ENCODE data around the gene CYSRT1.
A peak's percentile ranks its signal among the peaks of the same experiment; 100 is the strongest.

The CYSRT1 gene

DNA sequence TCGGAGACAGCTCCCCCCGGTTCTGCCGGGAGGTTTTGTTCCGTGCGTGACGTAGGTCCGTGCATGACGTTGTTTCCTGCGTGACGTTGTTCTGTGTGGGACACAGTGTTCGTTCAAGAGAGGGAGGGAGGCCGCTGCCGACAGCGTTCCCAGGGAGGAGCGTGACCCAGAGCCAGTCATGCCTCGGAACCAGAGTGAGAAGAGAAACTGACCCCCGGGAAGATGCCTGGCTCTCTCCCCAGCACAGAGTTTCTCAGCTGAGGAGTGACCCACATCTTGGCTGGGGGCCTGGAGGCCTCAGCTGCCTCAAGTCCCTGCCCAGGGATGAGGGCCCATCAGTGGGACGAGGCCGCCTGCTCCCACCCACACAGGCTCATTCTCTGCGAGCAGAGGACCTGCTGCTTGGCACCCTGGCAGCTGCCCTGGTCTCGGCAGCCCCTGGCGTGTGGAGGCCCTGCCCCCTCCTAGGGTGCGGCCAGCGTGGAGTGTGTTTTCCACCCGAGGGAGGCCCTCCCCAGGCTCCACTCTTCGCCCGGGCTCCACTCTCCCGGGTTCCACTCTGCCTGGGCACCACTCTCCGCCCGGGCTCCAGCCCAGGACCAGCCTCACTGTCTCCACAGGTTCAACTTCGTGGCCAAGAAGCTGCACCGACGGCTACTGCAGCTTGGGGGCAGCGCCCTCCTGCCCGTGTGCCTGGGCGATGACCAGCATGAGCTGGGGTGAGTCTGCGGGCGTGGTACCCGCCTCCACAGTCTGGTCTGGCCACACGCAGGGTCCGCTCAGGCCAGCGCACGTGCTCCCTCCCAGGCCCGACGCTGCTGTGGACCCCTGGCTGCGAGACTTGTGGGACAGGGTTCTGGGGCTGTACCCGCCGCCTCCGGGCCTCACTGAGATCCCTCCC lies 11.6 kb upstream of the CYSRT1 start:
- DNase-seq = no peak

DNA sequence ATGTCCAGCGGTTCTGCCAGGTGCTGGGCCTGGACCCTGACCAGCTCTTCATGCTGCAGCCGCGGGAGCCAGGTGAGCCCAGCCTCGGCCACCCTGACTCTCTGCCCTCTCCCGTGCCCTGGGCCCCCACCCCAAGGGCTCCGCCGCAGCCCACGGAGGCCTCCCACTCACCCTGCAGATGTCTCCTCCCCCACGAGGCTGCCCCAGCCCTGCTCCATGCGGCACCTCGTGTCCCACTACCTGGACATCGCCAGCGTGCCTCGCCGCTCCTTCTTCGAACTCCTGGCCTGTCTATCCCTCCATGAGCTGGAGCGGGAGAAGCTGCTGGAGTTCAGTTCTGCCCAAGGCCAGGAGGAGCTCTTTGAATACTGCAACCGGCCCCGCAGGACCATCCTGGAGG lies 10.4 kb upstream of the CYSRT1 start:
- DNase-seq = no peak

DNA sequence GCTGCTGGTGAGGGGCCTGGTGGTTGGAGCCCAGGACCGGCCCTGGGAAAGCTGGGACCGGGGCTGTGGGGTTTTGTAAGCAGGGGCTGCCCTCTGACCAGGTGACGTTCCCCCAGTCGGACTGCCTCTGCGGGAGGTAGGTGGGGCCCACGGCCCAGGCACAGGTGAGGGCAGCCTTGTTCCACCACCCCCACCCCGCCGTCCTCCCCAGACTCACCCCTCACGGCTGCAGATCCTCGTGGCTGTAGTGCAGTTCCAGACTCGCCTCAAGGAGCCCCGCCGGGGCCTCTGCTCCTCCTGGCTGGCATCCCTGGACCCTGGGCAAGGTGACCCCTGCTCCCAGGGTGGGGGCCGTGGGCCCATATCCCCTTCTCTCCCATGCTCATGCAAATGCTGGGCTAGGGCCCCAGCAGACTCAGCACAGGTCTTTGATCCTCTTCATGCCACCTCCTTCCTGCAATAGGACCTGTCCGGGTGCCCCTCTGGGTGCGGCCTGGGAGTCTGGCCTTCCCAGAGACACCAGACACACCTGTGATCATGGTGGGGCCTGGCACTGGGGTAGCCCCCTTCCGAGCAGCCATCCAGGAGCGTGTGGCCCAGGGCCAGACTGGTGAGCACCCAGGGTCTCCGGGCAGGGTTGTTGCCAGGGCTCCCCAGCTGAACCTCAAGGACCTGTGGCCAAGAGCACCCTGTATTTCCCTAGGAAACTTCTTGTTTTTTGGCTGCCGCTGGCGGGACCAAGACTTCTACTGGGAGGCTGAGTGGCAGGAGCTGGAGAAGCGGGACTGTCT lies 9.6 kb upstream of the CYSRT1 start:
- no peak for DNase-seq

DNA sequence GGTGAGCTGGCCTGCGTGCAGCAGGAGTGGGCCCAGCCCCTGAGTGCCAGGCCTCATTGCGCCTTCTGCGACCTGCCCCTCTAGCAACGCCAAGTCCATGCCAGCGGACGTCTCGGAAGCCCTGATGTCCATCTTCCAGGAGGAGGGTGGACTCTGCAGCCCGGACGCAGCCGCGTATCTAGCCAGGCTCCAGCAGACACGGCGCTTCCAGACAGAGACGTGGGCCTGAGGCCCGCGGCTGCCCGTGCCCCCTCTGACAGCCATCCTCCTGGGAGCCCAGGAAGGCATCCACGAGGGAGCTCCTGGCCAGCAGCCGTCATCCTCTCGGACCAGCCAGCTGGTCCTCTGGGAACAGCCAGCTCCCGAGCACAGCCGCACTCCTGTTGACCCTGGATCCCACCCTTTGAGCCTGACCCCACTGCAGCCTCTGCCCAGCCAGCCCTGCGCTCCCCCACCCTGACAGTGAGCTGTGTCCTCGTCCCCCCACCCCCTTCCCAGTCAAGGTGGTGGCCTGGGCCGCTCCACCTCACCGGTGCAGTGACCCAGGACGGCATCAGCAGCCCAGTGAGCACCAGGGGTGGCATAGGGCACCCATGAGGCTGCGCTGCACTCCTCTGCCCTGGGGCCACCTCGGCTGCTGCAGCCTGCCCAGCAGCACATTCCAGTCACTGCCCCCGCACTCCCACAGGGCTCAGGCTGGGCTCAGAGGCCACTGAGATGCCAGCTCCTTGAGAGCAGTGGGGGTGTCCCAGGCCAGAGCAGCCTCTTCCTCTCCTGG lies 8.6 kb upstream of the CYSRT1 start:
- no peak for DNase-seq

DNA sequence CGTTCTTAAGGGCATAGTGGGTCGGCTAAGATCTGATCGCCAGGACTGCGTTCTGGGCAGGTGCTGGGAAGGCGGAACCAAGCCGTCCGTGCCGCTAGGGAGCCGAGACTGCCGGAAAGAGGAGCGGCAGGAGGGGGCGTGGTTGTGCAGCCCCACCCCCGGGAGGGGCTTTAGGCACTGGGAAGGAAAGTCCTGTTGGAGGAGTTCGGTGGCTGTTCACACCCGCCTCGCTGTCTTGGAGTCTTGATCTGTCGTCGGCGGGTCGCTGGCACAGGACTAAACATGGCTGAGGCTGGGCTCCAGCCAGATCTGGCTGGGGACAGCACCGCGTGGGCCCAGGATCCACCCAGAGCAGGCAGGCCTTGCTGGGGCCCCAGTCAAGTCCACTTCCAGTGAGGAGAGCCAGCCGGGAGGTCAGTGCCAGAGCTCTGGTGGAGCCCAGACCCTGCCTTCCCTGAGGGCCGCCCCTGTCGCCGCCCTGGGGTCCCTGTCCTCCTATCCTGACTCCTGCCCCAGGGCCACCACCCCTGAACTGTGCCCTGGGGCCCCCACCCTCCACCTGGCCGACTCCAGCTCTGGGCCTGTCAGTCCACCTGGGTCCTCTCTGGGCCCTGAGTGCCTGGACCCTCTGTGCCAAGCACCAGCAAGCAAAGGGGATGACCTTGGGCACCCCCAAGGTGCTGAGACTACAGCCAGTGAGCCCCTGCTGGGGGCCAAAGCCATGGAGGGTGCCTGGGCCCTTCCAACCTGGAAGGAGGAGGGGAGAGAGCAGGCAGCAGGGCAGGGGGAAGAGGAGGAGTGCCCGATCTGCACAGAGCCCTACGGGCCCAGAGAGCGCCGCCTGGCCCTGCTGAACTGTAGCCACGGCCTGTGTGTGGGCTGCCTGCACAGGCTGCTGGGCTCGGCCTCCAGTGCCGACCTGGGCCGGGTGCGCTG lies 7.4 kb upstream of the CYSRT1 start:
- no peak for DNase-seq

DNA sequence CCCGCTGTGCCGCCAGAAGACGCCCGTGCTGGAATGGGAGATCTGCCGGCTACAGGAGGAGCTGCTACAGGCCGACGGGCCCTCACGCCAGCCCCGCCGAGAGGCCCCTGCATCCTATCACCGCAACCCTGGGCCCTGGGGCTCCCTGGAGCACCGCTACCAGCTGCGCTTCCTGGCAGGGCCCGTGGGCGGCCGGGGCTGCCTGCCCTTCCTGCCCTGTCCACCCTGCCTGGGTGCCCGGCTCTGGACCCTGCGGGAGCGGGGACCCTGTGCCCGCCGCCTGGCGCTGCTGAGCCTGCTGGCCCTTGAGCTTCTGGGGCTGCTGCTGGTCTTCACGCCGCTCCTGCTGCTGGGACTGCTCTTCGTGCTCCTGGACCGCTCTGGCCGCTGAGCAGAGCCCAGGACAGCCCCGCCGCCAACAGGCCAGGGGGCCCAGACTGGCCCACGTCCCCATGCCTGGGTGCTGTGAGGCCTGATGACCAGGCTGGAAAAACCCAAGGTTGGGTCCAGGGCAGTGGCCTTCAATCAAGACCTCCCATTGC lies 6.7 kb upstream of the CYSRT1 start:
- no peak for DNase-seq

DNA sequence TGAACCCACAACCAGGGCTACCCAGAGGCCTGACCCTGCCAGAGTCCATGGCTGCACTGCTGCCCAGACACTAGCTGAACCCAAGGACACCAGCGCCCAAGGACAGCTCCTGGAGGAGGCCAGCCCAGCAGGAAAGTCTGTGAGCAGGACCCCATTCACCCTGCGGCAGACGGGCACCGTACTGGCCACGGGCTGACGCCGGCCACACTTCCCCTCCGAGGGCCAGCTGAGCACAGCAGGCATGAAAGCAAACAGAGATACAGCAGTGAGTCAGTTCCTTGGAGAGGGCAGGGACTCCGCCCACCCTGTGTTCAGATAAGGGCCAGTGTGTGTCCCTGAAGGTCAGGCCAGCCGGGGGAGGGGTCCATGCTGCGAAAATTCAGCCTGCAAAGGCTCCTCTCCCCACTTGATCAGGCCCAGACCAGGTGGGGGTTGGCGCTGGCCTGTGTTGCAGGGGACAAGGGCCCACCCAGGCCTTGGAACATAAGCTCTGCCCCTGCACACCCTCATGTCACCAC lies 6.2 kb upstream of the CYSRT1 start:
- DNase-seq = no peak

DNA sequence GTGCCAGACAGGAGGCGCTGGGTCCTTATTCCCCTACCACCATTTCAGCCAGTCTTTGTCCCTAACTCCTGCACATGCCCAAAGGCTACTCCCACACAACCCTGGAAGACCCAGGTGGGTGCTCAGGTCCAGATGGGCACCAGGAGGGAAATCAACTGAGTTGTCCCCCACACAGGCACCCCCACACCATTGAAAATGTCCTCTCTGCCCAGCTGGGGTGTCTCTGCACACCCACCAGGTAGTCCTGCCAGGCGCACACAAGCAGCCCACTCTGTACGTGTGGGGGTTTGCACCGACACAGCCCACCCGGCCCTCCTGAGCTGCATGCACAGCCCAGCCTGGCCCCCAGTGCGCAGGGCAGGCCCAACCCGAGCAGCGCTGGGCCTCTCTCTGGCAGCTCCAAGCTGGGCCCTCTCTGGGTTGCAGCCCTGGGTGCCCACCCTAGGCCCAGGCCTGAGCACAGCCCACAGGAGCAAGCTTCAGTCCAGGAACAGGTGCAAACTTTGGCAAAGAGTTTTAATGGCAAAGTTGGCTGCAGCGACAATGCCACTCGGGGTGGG lies 5.1 kb upstream of the CYSRT1 start:
- DNase-seq = no peak

DNA sequence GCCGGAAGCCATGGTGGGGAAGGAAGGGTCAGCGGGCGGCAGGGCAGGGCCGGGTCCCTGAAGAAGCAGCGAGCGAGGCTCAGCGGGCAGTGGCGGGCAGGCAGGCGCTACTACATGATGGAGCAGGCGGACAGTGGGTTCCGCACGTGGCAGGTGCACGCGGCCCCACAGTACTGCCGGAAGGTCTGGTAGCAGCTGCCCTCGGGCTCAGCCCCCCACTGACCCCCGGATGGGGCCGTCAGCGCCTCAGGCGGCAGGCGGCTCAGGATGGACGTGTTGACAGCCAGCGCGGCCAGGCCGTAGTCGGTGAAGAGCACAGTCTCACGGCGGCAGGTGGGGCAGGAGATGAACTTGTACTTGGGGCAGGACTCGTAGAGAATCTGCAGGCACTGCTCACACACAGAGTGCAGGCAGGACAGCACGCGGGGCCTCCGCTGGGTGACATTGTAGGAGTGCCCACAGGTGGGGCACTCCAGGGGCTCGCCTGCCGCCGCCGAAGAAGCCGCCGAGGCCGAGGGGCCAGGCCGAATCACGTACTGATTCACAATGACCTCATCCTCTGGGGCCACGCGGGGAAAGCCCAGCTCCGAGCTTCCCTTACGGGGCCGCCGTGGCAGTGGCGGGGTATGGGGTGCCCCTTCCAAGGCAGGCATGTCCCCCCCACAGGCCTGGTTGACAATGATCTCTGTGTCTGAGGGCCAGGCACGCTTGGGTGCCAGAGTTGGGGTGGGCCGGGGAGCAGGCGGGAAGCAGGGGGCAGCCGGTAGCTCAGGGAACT lies 4.5 kb upstream of the CYSRT1 start:
- DNase-seq = no peak

DNA sequence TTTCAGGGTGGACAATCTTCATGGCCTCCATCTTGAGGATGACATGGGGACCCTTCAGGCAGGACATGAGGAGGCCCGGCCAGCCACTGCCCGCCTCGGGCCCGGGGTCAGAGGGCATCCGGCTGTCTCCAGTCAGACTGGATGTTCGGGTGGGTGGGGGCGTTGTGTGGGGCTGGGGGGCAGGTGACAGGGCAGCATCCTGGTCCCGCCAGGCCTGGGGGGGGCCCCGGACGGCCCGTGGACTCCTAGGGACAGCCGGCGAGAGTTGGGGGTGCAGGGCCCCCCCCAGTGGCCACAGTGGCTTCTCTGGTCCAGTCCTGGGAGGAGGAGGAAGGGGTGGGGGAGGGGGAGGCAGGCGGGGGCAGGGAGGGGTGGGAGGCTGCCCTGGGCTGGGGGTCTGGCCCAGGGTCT lies 3.9 kb upstream of the CYSRT1 start:
- DNase-seq = no peak

DNA sequence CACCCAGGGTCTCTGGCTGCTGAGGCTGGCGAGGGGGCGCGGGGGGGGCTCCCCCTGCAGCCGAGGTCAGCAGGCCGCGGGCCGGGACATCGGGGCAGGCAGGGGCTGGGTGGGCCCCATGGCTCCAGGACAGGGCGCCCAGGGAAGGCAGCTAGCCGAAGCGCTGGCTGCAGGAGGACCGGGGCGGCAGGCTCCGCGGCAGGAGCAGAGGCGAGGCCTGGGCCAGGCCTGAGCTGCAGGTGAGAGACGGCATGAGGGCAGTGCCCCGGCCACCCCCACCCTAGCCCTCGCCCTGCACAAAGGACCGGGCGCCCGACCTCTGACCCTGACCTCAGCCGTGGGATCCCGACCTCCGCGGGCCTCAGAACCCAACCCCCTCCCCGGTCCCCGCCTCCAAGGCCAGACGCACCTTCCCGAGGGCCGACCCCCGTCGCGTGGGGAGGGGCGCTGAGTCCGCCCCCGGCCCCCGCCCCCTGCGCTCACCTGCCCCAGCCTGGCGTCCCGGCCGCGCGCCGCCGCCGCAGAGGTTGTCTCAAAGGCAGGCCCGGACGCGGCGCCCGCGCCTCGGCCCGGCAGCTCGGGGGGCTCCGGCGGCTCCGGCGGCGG lies 3.4 kb upstream of the CYSRT1 start:
- DNase-seq = peak; percentile 36

DNA sequence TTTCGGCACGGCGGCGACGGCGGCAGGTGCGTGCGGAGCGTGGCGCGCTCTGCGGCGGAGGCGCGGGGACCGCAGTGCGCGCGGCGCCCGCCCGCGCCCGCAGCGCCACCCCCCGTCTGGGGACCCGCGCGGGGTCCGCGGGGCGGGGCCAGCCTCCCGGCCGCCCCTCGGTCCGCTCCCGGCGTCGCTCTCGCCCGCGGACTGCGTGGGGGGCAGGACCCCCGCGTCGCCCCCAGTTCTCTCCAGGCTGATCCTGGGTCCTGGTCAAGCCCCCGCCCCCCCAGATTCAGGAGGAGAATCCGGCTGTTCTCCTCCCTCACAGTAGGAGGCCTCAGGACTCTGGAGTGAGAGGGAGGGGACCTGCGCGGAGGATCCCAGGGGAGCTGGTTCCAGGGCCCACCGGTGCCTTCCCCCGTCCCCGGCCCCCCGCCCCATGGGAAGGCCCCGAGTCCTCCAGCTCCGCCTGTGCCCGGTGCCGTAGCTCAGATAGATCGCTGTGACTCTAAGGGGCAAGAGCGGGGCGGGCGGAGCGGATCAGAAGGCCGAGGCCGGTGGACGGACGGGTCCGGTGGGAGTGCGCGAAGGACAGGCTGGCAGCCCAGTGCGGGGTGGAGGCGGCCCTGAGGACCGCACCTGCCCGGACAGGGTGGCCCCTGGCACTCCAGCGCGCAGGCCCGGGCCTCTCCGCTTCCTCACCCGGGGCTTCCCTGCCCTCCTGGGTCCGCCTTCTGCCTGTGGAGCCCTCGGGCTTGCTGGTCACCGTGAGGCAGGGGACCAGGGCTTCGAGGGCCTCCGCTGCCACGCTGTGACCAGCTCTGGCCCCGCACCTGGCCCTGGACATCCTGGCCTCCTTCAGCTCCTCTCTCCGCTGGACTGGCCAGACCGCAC lies 2.5 kb upstream of the CYSRT1 start, which contains the start of gene RNF208:
RNF208 (minus strand) TSS at position 51 of the 888 bp plus-strand sequence. CDS start 1,028 bp downstream, outside the sequence.
- peak; percentile 42 for DNase-seq

DNA sequence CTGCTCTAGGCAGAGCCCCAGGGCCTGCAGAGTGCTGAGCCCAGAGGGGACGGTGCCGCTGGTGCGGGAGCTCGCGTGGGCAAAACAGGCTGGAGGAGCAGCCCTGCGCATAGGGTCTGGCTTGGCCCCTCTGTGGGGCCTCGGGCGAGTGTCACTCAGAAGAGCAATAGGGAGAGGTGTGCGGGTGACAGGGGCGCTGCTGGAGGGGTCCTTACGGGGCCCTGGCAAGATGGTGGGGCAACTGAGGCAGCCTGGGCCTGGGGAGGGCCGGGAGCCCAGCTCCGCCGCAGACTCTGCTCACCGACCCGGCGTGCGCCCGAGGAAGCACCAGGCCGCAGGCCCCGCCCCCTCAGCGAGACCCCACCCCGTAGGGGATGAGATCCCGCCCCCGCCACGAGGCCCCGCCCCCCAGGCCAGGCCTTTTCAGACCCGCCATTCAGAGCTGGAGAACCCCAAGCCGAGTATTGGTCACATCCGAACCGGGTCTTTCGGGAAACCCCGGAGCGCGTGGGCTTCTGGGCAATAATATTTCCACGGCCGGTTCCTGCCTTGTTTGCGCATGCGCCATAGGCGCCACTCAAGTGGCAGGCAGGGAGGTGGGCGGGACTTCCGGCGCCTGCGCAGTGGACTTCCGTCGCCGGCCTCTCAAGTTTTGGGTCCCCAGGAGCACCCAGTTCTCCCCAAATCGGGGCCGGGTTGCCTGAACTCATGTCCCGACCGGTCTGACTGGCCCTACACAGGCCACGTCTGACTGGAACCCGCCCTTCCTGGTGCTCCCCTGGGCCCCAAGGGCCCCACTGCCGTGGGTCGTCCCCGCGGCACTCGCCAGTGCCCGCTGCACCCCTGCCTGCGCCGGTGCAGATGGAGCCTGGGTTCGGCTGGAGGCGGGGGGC lies 1.6 kb upstream of the CYSRT1 start:
- peak; percentile 99 for DNase-seq

DNA sequence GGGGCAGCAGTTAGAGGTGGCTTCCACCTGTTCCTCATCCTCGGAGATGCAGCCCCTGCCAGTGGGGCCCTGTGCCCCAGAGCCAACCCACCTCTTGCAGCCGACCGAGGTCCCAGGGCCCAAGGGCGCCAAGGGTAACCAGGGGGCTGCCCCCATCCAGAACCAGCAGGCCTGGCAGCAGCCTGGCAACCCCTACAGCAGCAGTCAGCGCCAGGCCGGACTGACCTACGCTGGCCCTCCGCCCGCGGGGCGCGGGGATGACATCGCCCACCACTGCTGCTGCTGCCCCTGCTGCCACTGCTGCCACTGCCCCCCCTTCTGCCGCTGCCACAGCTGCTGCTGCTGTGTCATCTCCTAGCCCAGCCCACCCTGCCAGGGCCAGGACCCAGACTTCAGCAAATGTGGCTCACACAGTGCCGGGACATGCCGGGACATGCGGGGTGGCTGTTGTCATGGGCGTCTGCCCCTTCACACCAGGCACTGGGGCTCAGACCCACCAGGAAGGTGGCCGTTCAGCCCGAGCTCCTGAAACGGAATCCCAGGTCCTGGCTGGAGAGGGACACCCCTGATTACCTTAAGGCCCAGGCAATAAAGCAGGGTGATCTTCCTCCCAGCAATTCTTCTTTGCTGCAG lies 841 bp downstream of the CYSRT1 start:
- no peak for DNase-seq

DNA sequence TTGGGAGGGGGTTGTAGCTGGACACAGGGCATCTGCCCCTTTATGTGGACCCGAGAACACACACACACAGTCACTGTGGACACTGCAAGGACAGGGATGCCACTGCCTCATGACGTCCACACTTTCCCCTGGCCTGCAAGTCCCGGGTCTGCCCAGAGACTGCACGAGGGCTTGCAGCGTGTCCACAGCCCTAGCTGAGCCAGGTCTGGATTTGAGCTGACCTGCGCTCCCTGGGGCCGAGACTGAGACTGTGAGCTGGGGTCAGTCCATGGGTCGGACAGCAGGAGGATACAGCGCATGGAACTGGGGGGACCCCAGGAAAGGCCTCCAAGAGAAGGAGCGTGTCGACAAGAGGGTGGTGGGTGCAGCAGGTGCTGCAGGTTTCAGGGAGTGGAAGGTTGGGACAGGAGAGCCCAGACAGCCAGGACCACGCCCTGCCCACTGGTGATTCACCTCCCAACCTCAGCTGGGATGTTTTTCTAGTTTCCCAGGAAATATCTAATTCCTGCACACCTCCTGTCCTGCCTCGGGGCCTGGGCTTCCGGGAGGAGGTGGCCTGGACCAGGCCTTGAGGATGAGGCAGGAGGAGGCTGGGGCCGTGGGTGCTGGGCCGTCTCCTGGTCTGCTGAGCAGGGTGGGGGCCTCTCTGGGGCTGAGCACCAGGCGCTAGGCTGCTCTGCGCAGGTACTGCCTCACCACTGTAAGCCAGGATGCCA lies 1.5 kb downstream of the CYSRT1 start:
- no peak for DNase-seq

DNA sequence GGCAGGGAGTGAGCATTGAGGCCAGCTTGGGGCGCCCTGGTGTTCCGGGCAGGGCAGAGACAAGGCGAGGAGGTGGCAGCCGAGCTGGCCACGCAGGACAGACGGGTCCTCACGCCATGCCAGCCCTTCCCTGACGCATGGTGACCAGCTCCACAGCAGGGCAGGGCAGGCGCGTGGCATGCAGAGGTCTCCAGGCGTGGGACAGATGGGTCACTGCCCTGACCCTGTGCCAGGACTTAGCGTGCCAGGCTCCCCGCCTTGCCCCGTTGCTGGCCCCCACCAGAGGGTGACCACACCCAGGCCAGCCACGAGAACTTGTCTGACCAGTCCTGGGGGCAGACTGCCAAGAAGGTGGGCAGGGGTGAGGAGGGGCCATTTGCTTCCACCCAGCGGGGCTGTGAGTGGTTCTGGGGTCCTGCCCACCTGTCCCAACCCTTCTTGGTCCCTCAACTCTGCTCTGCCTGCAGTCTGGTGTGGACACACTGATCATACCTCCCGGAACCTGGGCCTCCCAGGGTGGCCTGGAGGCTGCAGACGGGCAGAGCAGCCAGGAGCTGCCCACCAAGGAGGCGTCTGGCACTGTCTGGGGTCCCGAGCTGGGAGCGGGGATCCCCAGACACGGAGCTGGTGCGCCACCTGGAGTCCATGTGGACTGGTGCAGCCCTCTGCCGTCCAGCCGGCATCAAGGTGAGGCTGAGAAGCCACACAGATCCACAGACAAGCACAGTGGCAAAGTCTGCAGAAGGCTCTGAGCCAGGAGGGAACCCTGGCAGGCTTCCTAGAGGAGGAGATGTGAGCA lies 2.3 kb downstream of the CYSRT1 start, which contains the start of gene RNF224:
RNF224 (plus strand) TSS at position 449 of the 799 bp plus-strand sequence. CDS start 834 bp downstream, outside the sequence.
- peak; percentile 83 for DNase-seq

All from NCI-H2171 treated with DMSO at 0.1 percent for 48 hours (cell line).